NT2/D1 (cell line): ENCODE data around the gene P2RY14.

Source experiments
- SUZ12 ChIP-seq: IDR thresholded peaks from 2 replicates; pipeline ENCODE4 v1.6.1; 2011; ENCODE audit not compliant: insufficient read length, insufficient read depth; ENCODE audit errors: extremely low read depth
- YY1 ChIP-seq: IDR thresholded peaks from 2 replicates; pipeline ENCODE4 v1.6.1; 2011; ENCODE audit not compliant: insufficient read length, insufficient read depth
- ZNF274 ChIP-seq: IDR thresholded peaks from 2 replicates; pipeline ENCODE4 v1.6.1; 2011; ENCODE audit warnings: mild to moderate bottlenecking, low read depth, low read length

DNA sequence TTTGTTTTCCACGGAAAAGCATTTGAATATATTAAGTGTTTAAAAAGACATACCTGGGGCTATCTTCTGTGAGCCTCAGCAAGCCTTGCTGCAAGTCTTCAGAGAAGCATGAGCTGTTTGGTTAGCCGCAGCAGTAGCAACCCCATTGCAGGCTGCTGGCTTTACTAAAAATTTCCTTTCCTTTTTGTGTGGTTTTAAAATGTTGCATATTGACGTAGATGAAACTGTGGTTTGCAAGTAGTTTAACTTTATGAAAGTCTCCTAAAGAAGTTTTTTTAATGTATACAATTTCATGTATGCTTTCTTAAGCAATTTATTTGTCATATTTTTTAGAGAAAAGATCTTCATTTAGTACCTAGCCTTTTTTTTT lies 75.3 kb downstream of the P2RY14 start, which contains the start of gene GPR171:
- TF ChIP-seq ZNF274 (no peak), SUZ12 (no peak), YY1 (no peak)
